K562 (cell line): ENCODE results near the gene TNIK. TPM values are rescaled to one million over a fixed set of nuclear protein-coding genes. Genes with fewer than 3 reads are reported as not detected.

Experiments
- ATAC-seq: fragments of 200-7000 bp; cut with Tn5 transposase; 3 replicates; pipeline ENCODE4 v1.9.1; 2020; ENCODE audit warnings: moderate library complexity
- BruUV-seq: library from RNA; stranded (reverse); fragments of 400-500 nt; replicated peaks from 2 replicates; lab custom pipeline; 2021; lab: Mats Ljungman, UMichigan
- CTCF ChIA-PET: fragments of 300-600 bp; formaldehyde crosslinking; extraction: SDS; loops from one replicate; lab custom pipeline; 2021; ENCODE audit warnings: low intra/inter-chr PET ratio; lab: Yijun Ruan, JAX
- POLR2A ChIA-PET: fragments of 300-600, 350-650 bp; sonication (Branson Sonifier 250); formaldehyde crosslinking; extraction: SDS; loops from one replicate; lab custom pipeline; 2021; ENCODE audit warnings: antibody characterized with exemption, inconsistent platforms; lab: Yijun Ruan, JAX
- DNase-seq, 4 experiments: peaks; one replicate each; pipeline versions ENCODE4 v3.0.0 to v3.0.0-alpha.2; 2011 to 2018; ENCODE audit warnings: low spot score in 3 of 4, mixed read lengths in 3 of 4; ENCODE audit errors: extremely low read depth in 1 of 4
- FAIRE-seq: peaks from 2 replicates; lab custom pipeline; 2011; peaks lifted over from hg19 to GRCh38; lab: Jason Lieb, UNC
- H2AFZ ChIP-seq: 2 replicates; pipeline ENCODE4 v1.6.0; 2011; ENCODE audit warnings: low read depth, low read length, control low read depth, inconsistent platforms
- H3K27ac ChIP-seq: fragments of 200-600 bp; 3 replicates; pipeline ENCODE4 v1.8.0; 2011; ENCODE audit warnings: low read depth, mild to moderate bottlenecking, control low read depth, inconsistent platforms, low read length, moderate library complexity, mixed read lengths; ENCODE audit errors: extremely low read depth
- H3K27me3 ChIP-seq, 2 experiments: fragments of 300-600 bp in 1 of 2; 2 replicates in 1 of 2; 3 replicates in 1 of 2; pipeline versions ENCODE4 v1.6.0 to v1.8.0; 2011; ENCODE audit warnings: inconsistent platforms in 2 of 2, low read length in 2 of 2, mild to moderate bottlenecking in 1 of 2, mixed read lengths in 1 of 2, moderate library complexity in 1 of 2; ENCODE audit not compliant: control insufficient read depth in 2 of 2, insufficient read depth in 2 of 2
- H3K36me3 ChIP-seq: fragments of 300-600 bp; 3 replicates; pipeline ENCODE4 v1.8.0; 2011; ENCODE audit warnings: mild to moderate bottlenecking, low read length, inconsistent platforms; ENCODE audit not compliant: control insufficient read depth, insufficient read depth
- H3K4me1 ChIP-seq, 2 experiments: fragments of 200-600 bp in 1 of 2; replicated peaks in 1 of 2; 2 replicates in 1 of 2; 3 replicates in 1 of 2; pipeline versions ENCODE4 v1.5.1 to v1.8.0; 2011; ENCODE audit warnings: inconsistent platforms in 2 of 2, low read length in 2 of 2, mild to moderate bottlenecking in 1 of 2, mixed read lengths in 1 of 2, moderate library complexity in 1 of 2; ENCODE audit not compliant: control insufficient read depth in 2 of 2, insufficient read depth in 2 of 2
- H3K4me2 ChIP-seq: 2 replicates; pipeline ENCODE4 v1.6.1; 2011; ENCODE audit warnings: low read length, control low read depth, inconsistent platforms, mixed read lengths; ENCODE audit not compliant: insufficient read depth
- H3K4me3 ChIP-seq: fragments of 200-600 bp; sonication (generic), shearing (Covaris generic); 2 replicates; pipeline ENCODE4 v1.5.1; 2016; ENCODE audit warnings: control low read depth, inconsistent platforms
- H3K79me2 ChIP-seq: fragments of 200-600 bp; 3 replicates; pipeline ENCODE4 v1.8.0; 2011; ENCODE audit warnings: low read length, inconsistent platforms; ENCODE audit not compliant: control insufficient read depth, insufficient read depth
- H3K9ac ChIP-seq, 2 experiments: 2 replicates each; pipeline versions ENCODE4 v1.6.0 to v1.6.1; 2011; ENCODE audit warnings: low read depth in 2 of 2, low read length in 2 of 2, control low read depth in 1 of 2, inconsistent platforms in 1 of 2, mild to moderate bottlenecking in 1 of 2, mixed read lengths in 1 of 2; ENCODE audit not compliant: insufficient read depth in 1 of 2
- H3K9me1 ChIP-seq: one replicate; pipeline ENCODE4 v1.6.0; 2011; ENCODE audit warnings: inconsistent platforms, mild to moderate bottlenecking, low read length, moderate library complexity; ENCODE audit not compliant: control insufficient read depth, insufficient read depth
- H3K9me3 ChIP-seq: replicated peaks from 2 replicates; pipeline ENCODE4 v1.5.1; 2011; ENCODE audit warnings: low read depth, low read length, inconsistent platforms; ENCODE audit not compliant: control insufficient read depth, insufficient read depth
- H4K20me1 ChIP-seq: replicated peaks from 2 replicates; pipeline ENCODE4 v1.6.1; 2011; ENCODE audit warnings: low read length, inconsistent platforms, mixed read lengths; ENCODE audit not compliant: control insufficient read depth, insufficient read depth
- ATF1 ChIP-seq, 2 experiments: fragments of 450-650 bp in 1 of 2; IDR thresholded peaks; 2 replicates each; pipeline ENCODE4 v1.6.1; 2016; ENCODE audit warnings: missing compliant biosample characterization in 1 of 2, missing genetic modification characterization in 1 of 2
- ATF7 ChIP-seq: fragments of 450-650 bp; IDR thresholded peaks from 2 replicates; pipeline ENCODE4 v1.7.1; 2014; ENCODE audit warnings: mild to moderate bottlenecking, moderate library complexity
- C11orf30 ChIP-seq: fragments of 450-650 bp; IDR thresholded peaks from 2 replicates; pipeline ENCODE4 v1.6.1; 2016; ENCODE audit warnings: low read depth, mild to moderate bottlenecking
- CREM ChIP-seq: IDR thresholded peaks from 2 replicates; pipeline ENCODE4 v1.6.1; 2014; ENCODE audit warnings: antibody characterized with exemption, low read depth
- FOXK2 ChIP-seq, 2 experiments: fragments of 450-650 bp; IDR thresholded peaks in 1 of 2; conservative IDR thresholded peaks in 1 of 2; 2 replicates each; pipeline ENCODE4 v1.6.1; 2016; ENCODE audit warnings: low read depth in 2 of 2, mild to moderate bottlenecking in 1 of 2
- MAFG ChIP-seq: fragments of 450-650 bp; conservative IDR thresholded peaks from 2 replicates; pipeline ENCODE4 v1.6.1; 2016; ENCODE audit warnings: missing genetic modification characterization, missing compliant biosample characterization
- MAFK ChIP-seq: IDR thresholded peaks from 2 replicates; pipeline ENCODE4 v1.6.1; 2011; ENCODE audit warnings: low read length, improper control_type of control experiment
- NFIC ChIP-seq: fragments of 450-650 bp; IDR thresholded peaks from 2 replicates; pipeline ENCODE4 v1.6.1; 2017; ENCODE audit warnings: mild to moderate bottlenecking, inconsistent platforms
- SMAD2 ChIP-seq: fragments of 150-350 bp; IDR thresholded peaks from 2 replicates; pipeline ENCODE4 v1.6.1; 2014; ENCODE audit warnings: low read depth, mild to moderate bottlenecking, low read length
- STAT6 ChIP-seq: sonication (generic); formaldehyde crosslinking; IDR thresholded peaks from 2 replicates; pipeline ENCODE4 v1.8.1; 2023; ENCODE audit warnings: mild to moderate bottlenecking, missing genetic modification reagents
- ZNF316 ChIP-seq: fragments of 450-650 bp; IDR thresholded peaks from 2 replicates; pipeline ENCODE4 v1.6.1; 2016
- WGBS: fragments of 100-300 bp; shearing (Covaris generic); methylation state at CpG from one replicate; pipeline ENCODE4 v1.1.6; 2016; ENCODE audit warnings: low coverage, mixed read lengths; ENCODE audit not compliant: insufficient coverage; ENCODE audit errors: missing lambda C conversion rate; 5-methylcytosine and 5-hydroxymethylcytosine counted together
- in situ Hi-C: fragments of 300-500 bp; cut with MboI; formaldehyde crosslinking; loops from 4 replicates; pipeline ENCODE4 v1.15.0; 2018; ENCODE audit warnings: inconsistent platforms, mixed read lengths
- intact Hi-C: fragments of 100-400 bp; cut with micrococcal nuclease; formaldehyde crosslinking; loops from 2 replicates; pipeline ENCODE4 v1.14.2; 2022
- polyA plus RNA-seq, 8 experiments: library from polyadenylated mRNA; depleted of rRNA in 4 of 8; stranded (reverse) in 5 of 8; unstranded in 3 of 8; fragments of >200 nt; fragmentation: Nextera tagmentation in 2 of 8; fragmentation: Illumina TruSeq in 1 of 8; extraction: Ambion mirVana in 2 of 8; extraction: Trizol in 1 of 8; gene quantifications; 2 replicates each; pipeline versions ENCODE4 v1.2.1 to v1.2.3, GENCODE V29; 2011 to 2014; ENCODE audit warnings: inconsistent platforms in 1 of 8, missing spikeins in 1 of 8
- total RNA-seq, 7 experiments: library from RNA; depleted of rRNA in 6 of 7; stranded (reverse); fragments of >200 nt in 6 of 7; fragmentation: Illumina TruSeq in 2 of 7; extraction: Trizol in 2 of 7; gene quantifications; 2 replicates each; pipeline versions ENCODE4 v1.2.1 to v1.2.3, GENCODE V29; 2011 to 2021; ENCODE audit warnings: low replicate concordance in 1 of 7

TNIK gene
- total and polyA plus RNA-seq, 9 of the 15 experiments (the other 6 are each of a cell fraction or from before 2014, with no cell fraction given) = 6.6 to 39.0 (median 24.7) TPM

- Histone ChIP-seq H3K4me2 (no peak overlapping the region), H3K9me1 (no peaks in the 10 kb centered on the region), H4K20me1 (no peaks in the 10 kb centered on the region), H3K4me1 (peaks cover 0 to 11% of the 10 kb centered on the region in 2 experiments; a peak in 2 of 5 replicates), H2AFZ (no peak overlapping the region), H3K36me3 (no peaks in the 10 kb centered on the region), H3K9me3 (no peaks in the 10 kb centered on the region), H3K27me3 (no peaks in the 10 kb centered on the region), H3K79me2 (no peaks in the 10 kb centered on the region), H3K27ac (no peak overlapping the region), H3K9ac (peak overlapping the region in 1 of 2 experiments; percentile 31; a peak in 1 of 4 replicates), H3K4me3 (no peak overlapping the region)
- in situ Hi-C loops (no loop called here), intact Hi-C loops (no loop called here)
- 79% methylated on average over 4 of the region's 4 CpGs for WGBS
- ChIA-PET CTCF (no interaction called here), POLR2A (interaction anchor here (0.6 kb wide), 1 partner anchor 63 kb away, joined by 3 read pairs; no protein-coding TSS in a partner anchor)
- BruUV-seq = no TSS peak
- peak; percentile 52; the same call in 1 of the 2 replicates for TF ChIP-seq ZNF316
- peak; percentile 38 for TF ChIP-seq MAFK
- TF ChIP-seq SMAD2 = no peak
- peak; percentile 35; the same call in 1 of the 2 replicates for TF ChIP-seq MAFG (tag)
- 0 out of 2 replicates have a peak, but pooled peaks have one; percentile 2 for TF ChIP-seq ATF7
- peak; percentile 66; the same call in 1 of the 2 replicates for TF ChIP-seq C11orf30
- no peak; the same call in 2 of the 3 replicates for ATAC-seq
- no peak for FAIRE-seq
- DNase-seq = no peak
Observed at GRCh38 chr3:171231361-171231760, 228.8 kb downstream of the TNIK start.

- BruUV-seq = no TSS peak
- Histone ChIP-seq H3K4me2 (no peak overlapping the region), H2AFZ (no peak overlapping the region), H3K9me1 (no peaks in the 10 kb centered on the region), H3K27ac (no peak overlapping the region), H3K27me3 (no peaks in the 10 kb centered on the region), H3K36me3 (no peaks in the 10 kb centered on the region), H3K79me2 (no peaks in the 10 kb centered on the region), H3K9ac (no peak overlapping the region), H3K4me1 (peaks cover 0 to 11% of the 10 kb centered on the region in 2 experiments; a peak in 2 of 5 replicates), H3K4me3 (no peak overlapping the region), H4K20me1 (no peaks in the 10 kb centered on the region), H3K9me3 (no peaks in the 10 kb centered on the region)
- WGBS = 11% methylated on average over 4 of the region's 4 CpGs
- CTCF ChIA-PET = no interaction called here
- FAIRE-seq (no peak), ATAC-seq (peak; percentile 79), DNase-seq (peak in 1 of 4 experiments; percentile 37)
- in situ Hi-C loops = no loop called here
- POLR2A ChIA-PET = interaction anchor here (0.6 to 0.9 kb wide), 2 partner anchors 9 to 64 kb away, joined by 3 read pairs; no protein-coding TSS in a partner anchor
- intact Hi-C loops = no loop called here
- TF ChIP-seq CREM = peak; percentile 57
- no peak for TF ChIP-seq ATF1 (CRISPR knock-in tag; IDR thresholded peaks at IDR 0.05)
- peak; percentile 50 for TF ChIP-seq ATF1 (tag; IDR thresholded peaks at IDR 0.05)
- no peak for TF ChIP-seq STAT6
- peak; percentile 91 for TF ChIP-seq NFIC
- 0 out of 2 replicates have a peak, but pooled peaks have one; percentile 27 for TF ChIP-seq ATF7
- 0 out of 4 replicates have a peak, but pooled peaks of 1 of the 2 experiments have one; percentile 20 for TF ChIP-seq FOXK2 (conservative IDR thresholded peaks at IDR 0.05 in 1 of 2, IDR thresholded peaks at IDR 0.05 in 1 of 2; ENCODE audit: low read depth in 2 of 2)
Observed at GRCh38 chr3:171230865-171231264, 229.3 kb downstream of the TNIK start.
